Stimulated activated CD4-positive, alpha-beta T cell treated with anti-CD3 and anti-CD28 coated beads, Interleukin-2, amount 100 ng/mL, for 48 hours (primary cell): ENCODE measurements around the gene PSMF1.
"Not testable (repeated sequence)": the region's sequence is repeated elsewhere in the genome, so short reads cannot be mapped to it uniquely, and the experiment has no call there.

Experiments used
- DNase-seq, 2 donors: peaks; one replicate each; pipeline ENCODE4 v3.0.0-alpha.2; 2020

The PSMF1 gene

DNA sequence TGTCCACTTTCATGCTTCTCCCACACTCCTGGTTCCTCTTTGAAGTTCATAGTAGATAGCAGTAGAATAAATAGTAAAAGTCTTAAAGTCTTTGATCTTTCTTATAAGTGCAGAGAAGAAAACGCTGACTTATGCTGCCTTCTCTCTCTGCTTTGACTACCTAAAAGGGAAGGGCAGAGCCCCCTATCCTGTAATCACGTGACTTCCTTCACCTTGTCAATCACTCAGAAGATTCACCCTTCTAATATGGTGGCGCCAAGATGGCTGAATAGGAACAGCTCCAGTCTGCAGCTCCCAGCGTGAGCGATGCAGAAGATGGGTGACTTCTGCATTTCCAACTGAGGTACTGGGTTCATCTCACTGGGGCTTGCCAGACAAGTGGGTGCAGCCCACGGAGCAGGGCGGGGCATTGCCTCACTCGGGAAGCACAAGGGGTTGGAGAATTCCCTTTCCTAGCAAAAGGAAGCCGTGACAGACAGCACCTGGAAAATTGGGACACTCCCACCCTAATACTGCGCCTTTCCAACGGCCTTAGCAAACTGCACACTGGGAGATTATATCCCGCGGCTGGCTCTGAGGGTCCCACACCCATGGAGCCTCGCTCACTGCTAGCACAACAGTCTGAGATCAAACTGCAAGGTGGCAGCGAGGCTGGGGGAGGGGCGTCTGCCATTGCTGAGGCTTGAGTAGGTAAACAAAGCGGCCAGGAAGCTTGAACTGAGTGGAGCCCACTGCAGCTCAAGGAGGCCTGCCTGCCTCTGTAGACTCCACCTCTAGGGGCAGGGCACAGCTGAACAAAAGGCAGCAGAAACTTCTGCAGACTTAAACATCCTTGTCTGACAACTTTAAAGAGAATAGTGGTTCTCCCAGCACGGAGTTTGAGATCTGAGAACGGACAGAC, 98.4 kb downstream of the PSMF1 start:
- not testable (repeated sequence) for DNase-seq
